Lower lobe of right lung (tissue), 2 donors: ENCODE data around the gene PLCL2. TPM values are rescaled to one million over a fixed set of nuclear protein-coding genes. Genes with fewer than 3 reads are reported as not detected.

ENCODE experiments used
- ATAC-seq, 2 donors: fragments of 200-7000 bp; cut with Tn5 transposase; one replicate each; pipeline ENCODE4 v1.9.1; 2020 to 2022; ENCODE audit warnings: mild to moderate bottlenecking in 2 of 2, moderate library complexity in 2 of 2
- DNase-seq: peaks from one replicate; pipeline ENCODE4 v3.0.0-alpha.2; 2020
- H3K27ac ChIP-seq: fragments of 200-600 bp; one replicate; pipeline ENCODE4 v1.8.0; 2022
- H3K27me3 ChIP-seq: fragments of 200-600 bp; one replicate; pipeline ENCODE4 v1.8.0; 2022; ENCODE audit warnings: low read depth
- H3K36me3 ChIP-seq: fragments of 200-600 bp; one replicate; pipeline ENCODE4 v1.8.0; 2022; ENCODE audit warnings: mild to moderate bottlenecking
- H3K4me1 ChIP-seq: fragments of 200-600 bp; one replicate; pipeline ENCODE4 v1.8.0; 2022
- H3K4me3 ChIP-seq: fragments of 200-600 bp; one replicate; pipeline ENCODE4 v1.8.0; 2022; ENCODE audit warnings: mild to moderate bottlenecking
- H3K9me3 ChIP-seq: fragments of 200-600 bp; one replicate; pipeline ENCODE4 v1.8.0; 2022
- CTCF ChIP-seq: fragments of 200-600 bp; IDR thresholded peaks from one replicate; pipeline ENCODE4 v1.8.0; 2022; ENCODE audit warnings: antibody characterized with exemption, mild to moderate bottlenecking
- intact Hi-C: fragments of 100-400 bp; cut with DNase I; formaldehyde crosslinking; loops from one replicate; pipeline ENCODE4 v1.11.0; 2022
- total RNA-seq: library from RNA; stranded (reverse); fragmentation: NEBNext Ultra II Directional; extraction: Animal tissue kit (Norgen Biotek cat#: 25700); gene quantifications from one replicate; pipeline ENCODE4 v1.2.1, GENCODE V29; 2021
- donor health status: DM: no; HTN: yes; CAD: no; lungs with severe emphysema.

PLCL2 gene
- total RNA-seq, 1 donor from 2014 or later, result 12.1 TPM

DNA sequence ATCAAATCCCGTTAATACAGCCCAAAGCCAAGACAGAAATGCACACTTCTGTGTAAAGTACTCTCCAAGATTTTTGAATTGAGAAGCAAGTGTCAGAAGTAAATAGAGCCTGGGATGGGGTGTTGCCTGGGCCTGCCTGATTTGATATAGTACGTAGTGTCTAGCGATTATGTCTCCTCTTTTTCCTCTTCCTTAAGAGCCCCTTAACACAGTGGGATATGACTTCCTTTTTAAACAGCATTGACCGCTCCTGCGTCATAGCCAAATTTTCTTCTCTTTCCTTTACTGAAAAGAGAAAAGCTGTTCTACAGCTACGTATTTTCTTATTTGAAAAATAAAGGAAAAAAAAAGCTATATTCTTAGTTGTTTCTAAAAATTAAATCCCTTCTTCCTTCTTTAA is 97.7 kb downstream of the PLCL2 start:
- no peak for TF ChIP-seq CTCF
- no peaks in the 10 kb centered on the region for H3K36me3 ChIP-seq
- H3K27me3 ChIP-seq, result no peaks in the 10 kb centered on the region
- no peak for DNase-seq
- H3K4me1 ChIP-seq, result no peaks in the 10 kb centered on the region
- no peak overlapping the region for H3K4me3 ChIP-seq
- intact Hi-C loops, result no loop called here
- peak; percentile 39 to 72 for ATAC-seq
- H3K9me3 ChIP-seq, result no peaks in the 10 kb centered on the region
- no peak overlapping the region for H3K27ac ChIP-seq

GRCh38 chr3:16985608-16986007 is 100.9 kb downstream of the PLCL2 start:
- intact Hi-C loops, result no loop called here
- no peak for TF ChIP-seq CTCF
- H3K27me3 ChIP-seq, result no peaks in the 10 kb centered on the region

GRCh38 chr3:16987141-16987540 is 102.4 kb downstream of the PLCL2 start:
- no peak for TF ChIP-seq CTCF
- H3K9me3 ChIP-seq, result no peaks in the 10 kb centered on the region
- H3K4me1 ChIP-seq, result no peaks in the 10 kb centered on the region
- DNase-seq (no peak), ATAC-seq (no peak)
- no peaks in the 10 kb centered on the region for H3K36me3 ChIP-seq
- H3K4me3 ChIP-seq, result no peak overlapping the region
- intact Hi-C loops, result no loop called here
- no peak overlapping the region for H3K27ac ChIP-seq
- H3K27me3 ChIP-seq, result no peaks in the 10 kb centered on the region

More at GRCh38 chr3:16985608-16986007, 100.9 kb downstream of the PLCL2 start:
- H3K4me3 ChIP-seq, result no peak overlapping the region
- DNase-seq (no peak), ATAC-seq (no peak)
- no peaks in the 10 kb centered on the region for H3K4me1 ChIP-seq
- no peaks in the 10 kb centered on the region for H3K9me3 ChIP-seq
- H3K27ac ChIP-seq, result no peak overlapping the region
- no peaks in the 10 kb centered on the region for H3K36me3 ChIP-seq

- no peak for TF ChIP-seq CTCF
- DNase-seq, result no peak
- H3K27me3 ChIP-seq, result no peaks in the 10 kb centered on the region
- H3K4me1 ChIP-seq, result no peaks in the 10 kb centered on the region
- H3K27ac ChIP-seq, result no peak overlapping the region
- no peaks in the 10 kb centered on the region for H3K36me3 ChIP-seq
- ATAC-seq, result no peak
- no peak overlapping the region for H3K4me3 ChIP-seq
- no peaks in the 10 kb centered on the region for H3K9me3 ChIP-seq
- intact Hi-C loops, result no loop called here
Observed at GRCh38 chr3:16990163-16990562, 105.4 kb downstream of the PLCL2 start.

DNA sequence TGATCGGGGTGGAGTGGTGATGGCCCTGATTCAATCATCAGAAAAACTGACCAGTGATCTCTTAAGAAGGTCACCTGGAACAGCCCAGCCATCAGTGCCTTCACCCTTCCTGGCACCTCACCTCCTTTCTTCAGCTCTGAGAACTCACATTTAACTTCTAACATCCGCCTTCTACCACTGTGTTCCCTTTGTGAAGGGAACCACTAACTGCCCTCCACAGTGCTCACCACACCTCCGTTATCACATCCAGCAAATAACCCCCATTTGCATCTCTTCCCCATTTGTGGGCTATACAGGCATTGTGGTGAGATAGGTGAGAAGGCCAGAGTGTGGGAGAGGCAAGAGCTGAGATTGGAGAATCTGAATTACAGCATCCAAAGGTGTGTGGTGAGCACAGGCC is 107.4 kb downstream of the PLCL2 start:
- H3K4me3 ChIP-seq, result no peak overlapping the region
- no peaks in the 10 kb centered on the region for H3K9me3 ChIP-seq
- H3K4me1 ChIP-seq, result no peaks in the 10 kb centered on the region
- no peak for ATAC-seq
- DNase-seq, result no peak
- intact Hi-C loops, result no loop called here
- H3K36me3 ChIP-seq, result no peaks in the 10 kb centered on the region
- H3K27me3 ChIP-seq, result no peaks in the 10 kb centered on the region
- no peak for TF ChIP-seq CTCF
- H3K27ac ChIP-seq, result no peak overlapping the region

GRCh38 chr3:16993227-16993626 is 108.5 kb downstream of the PLCL2 start:
- Histone ChIP-seq H3K27me3 (no peaks in the 10 kb centered on the region), H3K4me1 (peaks cover 1% of the 10 kb centered on the region), H3K36me3 (no peaks in the 10 kb centered on the region), H3K27ac (no peak overlapping the region), H3K9me3 (no peaks in the 10 kb centered on the region), H3K4me3 (no peak overlapping the region)
- ATAC-seq (peak in 1 of 2 donors; percentile 39), DNase-seq (no peak)
- no peak for TF ChIP-seq CTCF
- intact Hi-C loops, result no loop called here
